ENCODE results near the gene RABGAP1L.

DNA sequence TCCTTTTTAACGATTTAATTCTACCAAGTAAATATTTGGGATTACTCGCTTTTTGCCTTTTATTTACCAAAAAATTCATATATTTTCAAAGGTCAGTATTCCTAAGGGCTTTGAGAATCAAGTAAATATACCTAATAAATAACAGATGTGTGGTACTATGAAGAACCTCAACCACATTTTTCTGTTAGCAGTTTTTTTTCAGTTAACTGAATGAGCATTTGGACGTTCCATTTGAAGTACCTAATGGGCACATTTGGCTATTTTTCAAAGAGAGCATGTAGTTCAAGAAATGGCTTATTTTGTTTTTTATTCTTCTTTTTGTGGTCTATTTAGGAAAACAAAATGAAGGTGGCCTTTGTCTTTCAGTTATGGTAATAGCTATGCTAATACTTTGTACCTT, 541.5 kb downstream of the RABGAP1L start:
- TF ChIP-seq POLR2A (IDR thresholded peaks at IDR 0.05): no peak
- TF ChIP-seq, protein P1, sequence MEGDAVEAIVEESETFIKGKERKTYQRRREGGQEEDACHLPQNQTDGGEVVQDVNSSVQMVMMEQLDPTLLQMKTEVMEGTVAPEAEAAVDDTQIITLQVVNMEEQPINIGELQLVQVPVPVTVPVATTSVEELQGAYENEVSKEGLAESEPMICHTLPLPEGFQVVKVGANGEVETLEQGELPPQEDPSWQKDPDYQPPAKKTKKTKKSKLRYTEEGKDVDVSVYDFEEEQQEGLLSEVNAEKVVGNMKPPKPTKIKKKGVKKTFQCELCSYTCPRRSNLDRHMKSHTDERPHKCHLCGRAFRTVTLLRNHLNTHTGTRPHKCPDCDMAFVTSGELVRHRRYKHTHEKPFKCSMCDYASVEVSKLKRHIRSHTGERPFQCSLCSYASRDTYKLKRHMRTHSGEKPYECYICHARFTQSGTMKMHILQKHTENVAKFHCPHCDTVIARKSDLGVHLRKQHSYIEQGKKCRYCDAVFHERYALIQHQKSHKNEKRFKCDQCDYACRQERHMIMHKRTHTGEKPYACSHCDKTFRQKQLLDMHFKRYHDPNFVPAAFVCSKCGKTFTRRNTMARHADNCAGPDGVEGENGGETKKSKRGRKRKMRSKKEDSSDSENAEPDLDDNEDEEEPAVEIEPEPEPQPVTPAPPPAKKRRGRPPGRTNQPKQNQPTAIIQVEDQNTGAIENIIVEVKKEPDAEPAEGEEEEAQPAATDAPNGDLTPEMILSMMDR (IDR thresholded peaks at IDR 0.05): no peak
- TF ChIP-seq POLR2AphosphoS5 (IDR thresholded peaks at IDR 0.05): no peak
- no peak for TF ChIP-seq EP300 (IDR thresholded peaks at IDR 0.05)
